SK-N-SH treated with all-trans-retinoic acid at 6 μM for 48 hours (cell line): ENCODE data around the gene ERVK3-1.

Experiments
- ATAC-seq: fragments of 200-7000 bp; cut with Tn5 transposase; 3 replicates; pipeline ENCODE4 v1.9.1; 2020; ENCODE audit warnings: mild to moderate bottlenecking, moderate library complexity
- ARNTL ChIP-seq: fragments of 450-650 bp; formaldehyde crosslinking; IDR thresholded peaks from 2 replicates; pipeline ENCODE4 v1.5.0; 2020; ENCODE audit warnings: low read depth, mild to moderate bottlenecking, moderate library complexity, borderline replicate concordance
- BACH2 ChIP-seq: fragments of 250-450 bp; sonication (Bioruptor Pico); IDR thresholded peaks from 2 replicates; pipeline ENCODE4 v1.9.0; 2021; ENCODE audit warnings: mild to moderate bottlenecking, borderline replicate concordance
- CREB5 ChIP-seq: fragments of 250-450 bp; sonication (Bioruptor Pico); IDR thresholded peaks from 2 replicates; pipeline ENCODE4 v1.5.1; 2020; ENCODE audit warnings: low read depth, mild to moderate bottlenecking, moderate library complexity
- CSDC2 ChIP-seq: fragments of 250-450 bp; sonication (Bioruptor Pico); IDR thresholded peaks from 2 replicates; pipeline ENCODE4 v1.5.0; 2020; ENCODE audit warnings: mild to moderate bottlenecking, moderate library complexity
- CSRNP3 ChIP-seq: fragments of 250-450 bp; sonication (Bioruptor Pico); IDR thresholded peaks from 2 replicates; pipeline ENCODE4 v1.5.1; 2021; ENCODE audit warnings: mild to moderate bottlenecking, moderate library complexity
- ESRRG ChIP-seq: fragments of 250-450 bp; sonication (Bioruptor Pico); IDR thresholded peaks from 2 replicates; pipeline ENCODE4 v1.6.1; 2021; ENCODE audit warnings: mild to moderate bottlenecking
- GLIS3 ChIP-seq: fragments of 250-450 bp; sonication (Bioruptor Pico); IDR thresholded peaks from 2 replicates; pipeline ENCODE4 v1.5.0; 2020; ENCODE audit warnings: mild to moderate bottlenecking, moderate library complexity
- OSR1 ChIP-seq: fragments of 250-450 bp; sonication (Bioruptor Pico); IDR thresholded peaks from 2 replicates; pipeline ENCODE4 v1.8.0; 2022; ENCODE audit warnings: moderate library complexity, mild to moderate bottlenecking, inconsistent platforms
- PATZ1 ChIP-seq: fragments of 250-450 bp; sonication (Bioruptor Pico); IDR thresholded peaks from 2 replicates; pipeline ENCODE4 v1.8.0; 2020; ENCODE audit warnings: mild to moderate bottlenecking, moderate library complexity, borderline replicate concordance
- POU6F1 ChIP-seq: fragments of 250-450 bp; sonication (Bioruptor Pico); IDR thresholded peaks from 2 replicates; pipeline ENCODE4 v1.8.0; 2021; ENCODE audit warnings: low read depth, mild to moderate bottlenecking, moderate library complexity, borderline replicate concordance
- PPARA ChIP-seq: fragments of 250-450 bp; sonication (Bioruptor Pico); IDR thresholded peaks from 2 replicates; pipeline ENCODE4 v1.5.0; 2020; ENCODE audit warnings: mild to moderate bottlenecking, borderline replicate concordance
- RARB ChIP-seq: fragments of 250-450 bp; sonication (Bioruptor Pico); IDR thresholded peaks from 2 replicates; pipeline ENCODE4 v1.8.0; 2021; ENCODE audit warnings: mild to moderate bottlenecking, moderate library complexity
- SNAI2 ChIP-seq: fragments of 250-450 bp; sonication (Bioruptor Pico); IDR thresholded peaks from 2 replicates; pipeline ENCODE4 v1.5.0; 2020; ENCODE audit warnings: mild to moderate bottlenecking, moderate library complexity
- TCF4 ChIP-seq: fragments of 250-450 bp; sonication (Bioruptor Pico); IDR thresholded peaks from 2 replicates; pipeline ENCODE4 v1.8.0; 2021; ENCODE audit warnings: mild to moderate bottlenecking, moderate library complexity, borderline replicate concordance
- TOX ChIP-seq: fragments of 250-450 bp; sonication (Bioruptor Pico); IDR thresholded peaks from 2 replicates; pipeline ENCODE4 v1.8.0; 2021; ENCODE audit warnings: mild to moderate bottlenecking, moderate library complexity, borderline replicate concordance
- TSHZ2 ChIP-seq: fragments of 250-450 bp; sonication (Bioruptor Pico); IDR thresholded peaks from 2 replicates; pipeline ENCODE4 v1.5.0; 2020; ENCODE audit warnings: mild to moderate bottlenecking, moderate library complexity
- ZC3H10 ChIP-seq: fragments of 250-450 bp; sonication (Bioruptor Pico); IDR thresholded peaks from 2 replicates; pipeline ENCODE4 v1.5.1; 2021; ENCODE audit warnings: mild to moderate bottlenecking, moderate library complexity
- ZFP3 ChIP-seq: fragments of 250-450 bp; sonication (Bioruptor Pico); IDR thresholded peaks from 2 replicates; pipeline ENCODE4 v1.5.0; 2020; ENCODE audit warnings: mild to moderate bottlenecking, moderate library complexity
- ZFP30 ChIP-seq: fragments of 450-650 bp; formaldehyde crosslinking; IDR thresholded peaks from 2 replicates; pipeline ENCODE4 v1.5.0; 2022; ENCODE audit warnings: mild to moderate bottlenecking, moderate library complexity
- ZNF565 ChIP-seq: fragments of 450-650 bp; formaldehyde crosslinking; conservative IDR thresholded peaks from 2 replicates; pipeline ENCODE4 v1.5.0; 2020; ENCODE audit warnings: low read depth, mild to moderate bottlenecking, moderate library complexity
- ZNF70 ChIP-seq: fragments of 450-650 bp; formaldehyde crosslinking; IDR thresholded peaks from 2 replicates; pipeline ENCODE4 v1.5.0; 2020; ENCODE audit warnings: mild to moderate bottlenecking, moderate library complexity
- ZNF8 ChIP-seq: fragments of 450-650 bp; formaldehyde crosslinking; IDR thresholded peaks from 2 replicates; pipeline ENCODE4 v1.5.0; 2020; ENCODE audit warnings: mild to moderate bottlenecking, moderate library complexity

The ERVK3-1 gene

GRCh38 chr19:58317476-58318072, 12.4 kb downstream of the ERVK3-1 start:
- TF ChIP-seq BACH2 (CRISPR knock-in tag) (no peak), ZFP30 (no peak), POU6F1 (no peak), SNAI2 (CRISPR knock-in tag) (no peak), ZNF70 (no peak), ZC3H10 (CRISPR knock-in tag) (no peak), RARB (CRISPR knock-in tag) (no peak), CREB5 (CRISPR knock-in tag) (no peak)
- ATAC-seq, result peak; percentile 66

DNA sequence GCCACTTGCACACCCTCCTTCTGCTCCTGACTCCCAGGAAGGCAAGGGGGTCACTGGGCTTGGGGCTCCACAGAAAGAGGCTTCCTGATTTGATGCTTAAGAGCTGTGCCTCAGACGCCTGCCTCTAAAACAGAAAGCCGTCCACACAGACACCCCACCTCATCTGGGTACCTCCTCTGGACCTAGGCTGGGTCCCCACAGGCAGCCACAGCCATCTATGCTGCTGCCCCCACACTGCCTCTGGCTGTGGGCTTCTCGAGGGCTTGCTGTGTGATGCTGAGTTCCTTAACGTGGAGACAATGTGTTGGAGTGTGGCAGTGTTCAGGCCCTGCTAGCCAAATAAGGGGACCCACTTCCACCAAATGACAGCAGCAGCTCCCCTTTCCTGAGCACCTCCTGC, 13.1 kb downstream of the ERVK3-1 start:
- TF ChIP-seq PPARA (CRISPR knock-in tag) (no peak), ZNF8 (no peak), ZNF565 (CRISPR knock-in tag) (no peak), BACH2 (CRISPR knock-in tag) (no peak)
- no peak; the same call in 2 of the 3 replicates for ATAC-seq

DNA sequence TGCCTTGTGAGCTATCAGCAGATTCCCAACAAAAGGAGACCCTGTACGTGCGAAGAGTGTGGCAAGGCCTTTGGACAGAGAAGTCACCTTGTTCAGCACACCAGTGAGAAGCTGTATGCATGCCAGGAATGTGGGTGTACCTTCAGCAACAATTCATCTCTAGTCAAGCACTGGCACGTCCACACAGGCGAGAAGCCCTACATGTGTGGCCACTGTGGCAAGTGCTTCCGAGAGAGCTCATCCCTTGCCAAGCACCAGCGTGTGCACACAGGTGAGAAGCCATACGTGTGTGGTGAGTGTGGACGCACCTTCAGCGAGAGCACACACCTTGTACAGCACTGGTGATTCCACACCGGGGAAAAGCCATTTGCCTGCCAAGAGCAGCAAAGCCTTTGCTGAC, 14.1 kb downstream of the ERVK3-1 start:
- TF ChIP-seq SNAI2 (CRISPR knock-in tag), result no peak
- no peak for TF ChIP-seq ZNF70
- no peak for TF ChIP-seq TCF4
- no peak for TF ChIP-seq ZNF565 (CRISPR knock-in tag)
- TF ChIP-seq ESRRG (CRISPR knock-in tag), result no peak
- no peak for TF ChIP-seq OSR1 (CRISPR knock-in tag)
- no peak for TF ChIP-seq ZNF8
- TF ChIP-seq CSRNP3, result no peak
- no peak for TF ChIP-seq ZC3H10 (CRISPR knock-in tag)
- TF ChIP-seq, all 23 proteins: peak for 0
- ATAC-seq, result no peak

DNA sequence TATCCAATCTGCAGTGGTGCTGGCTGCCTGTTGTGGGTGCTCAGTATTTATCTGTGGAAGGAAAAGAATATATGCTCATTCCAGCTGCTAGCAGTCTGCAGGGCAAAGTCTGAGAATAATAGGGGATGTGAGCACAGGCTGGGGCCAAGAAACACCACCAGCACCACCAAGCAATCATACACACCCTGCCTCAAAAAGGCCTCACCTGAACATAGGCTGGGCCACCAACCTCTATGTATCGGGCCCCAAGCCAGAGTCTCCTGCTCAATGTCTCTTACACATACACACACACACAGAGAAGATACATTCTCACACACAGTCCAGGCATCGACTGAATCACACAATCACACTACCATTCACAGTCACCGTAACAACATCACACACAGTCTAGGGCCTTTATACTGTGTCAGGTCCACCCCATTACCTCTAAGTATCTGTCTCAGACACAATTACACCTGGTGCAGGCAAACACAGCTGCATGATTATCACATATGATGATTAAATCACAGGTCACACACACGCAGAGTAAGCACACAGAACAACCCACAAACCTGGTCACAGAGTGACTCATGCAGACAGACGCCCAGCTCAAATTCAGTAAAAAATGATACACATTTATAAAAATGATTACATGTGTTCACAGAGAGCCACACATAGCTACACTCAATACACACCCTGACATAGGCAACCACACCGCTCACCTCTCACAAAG, 20.3 kb downstream of the ERVK3-1 start:
- no peak for ATAC-seq
- TF ChIP-seq POU6F1 (no peak), ZNF70 (no peak), PPARA (CRISPR knock-in tag) (no peak), BACH2 (CRISPR knock-in tag) (no peak), GLIS3 (no peak), RARB (CRISPR knock-in tag) (no peak), TOX (CRISPR knock-in tag) (no peak), SNAI2 (CRISPR knock-in tag) (no peak), ZFP30 (no peak), TSHZ2 (CRISPR knock-in tag) (no peak), TCF4 (no peak), PATZ1 (CRISPR knock-in tag) (no peak), ZFP3 (CRISPR knock-in tag) (no peak), ARNTL (CRISPR knock-in tag) (no peak), OSR1 (CRISPR knock-in tag) (no peak), ZNF8 (no peak), CSDC2 (CRISPR knock-in tag) (no peak), CREB5 (CRISPR knock-in tag) (no peak), ZNF565 (CRISPR knock-in tag) (no peak)
